MV-4-11 (cell line): Measurements from ENCODE around the gene SLAIN2.
"Not testable (repeated sequence)": the region's sequence is repeated elsewhere in the genome, so short reads cannot be mapped to it uniquely, and the experiment has no call there.

Experiments used
- DNase-seq: peaks from one replicate; lab custom pipeline; 2025; lab: John Stamatoyannopoulos, UW

Gene SLAIN2

DNA sequence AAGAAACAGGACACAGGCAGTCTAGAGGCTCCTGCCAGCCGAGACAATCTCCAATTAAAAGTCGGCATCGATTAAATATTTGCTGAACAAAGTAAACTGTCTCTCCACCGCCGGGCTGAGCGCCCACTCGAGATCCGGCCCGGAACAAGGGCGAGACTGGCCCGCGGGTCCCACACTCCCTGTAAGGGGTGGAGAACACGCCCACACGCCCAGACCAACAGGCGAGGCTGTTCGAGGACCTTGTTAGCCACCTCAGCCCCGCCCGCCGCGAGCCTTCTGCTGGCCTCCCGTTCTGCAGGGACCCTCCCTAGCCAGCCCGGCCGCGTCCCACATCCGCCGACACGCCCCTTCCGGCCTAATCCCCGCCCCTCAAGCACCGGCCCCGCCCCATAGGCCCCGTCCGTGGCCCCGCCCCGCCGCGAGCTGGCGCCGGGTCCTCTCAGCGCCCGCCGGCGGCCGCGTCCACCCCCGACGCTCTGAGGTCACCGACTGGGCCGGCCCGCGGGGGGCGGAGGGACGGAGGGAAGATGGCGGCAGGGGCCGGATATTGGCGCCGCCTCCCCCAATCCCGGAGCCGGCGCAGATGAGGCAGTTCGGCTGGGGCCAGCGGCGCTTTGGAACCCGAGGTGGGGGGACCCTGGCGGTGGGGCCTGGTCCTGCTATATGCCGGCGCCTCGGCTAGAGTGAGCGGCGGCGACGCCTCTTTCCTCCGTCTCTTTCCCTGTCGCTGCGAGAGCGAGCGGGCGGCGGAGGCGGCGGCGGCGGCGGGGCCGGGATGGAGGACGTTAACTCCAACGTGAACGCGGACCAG lies at the start of gene SLAIN2:
Gene SLAIN2 (plus strand): TSS at position 565 of the 811 bp plus-strand sequence. CDS start 211 bp downstream, at position 776.
- peak; percentile 95 for DNase-seq

DNA sequence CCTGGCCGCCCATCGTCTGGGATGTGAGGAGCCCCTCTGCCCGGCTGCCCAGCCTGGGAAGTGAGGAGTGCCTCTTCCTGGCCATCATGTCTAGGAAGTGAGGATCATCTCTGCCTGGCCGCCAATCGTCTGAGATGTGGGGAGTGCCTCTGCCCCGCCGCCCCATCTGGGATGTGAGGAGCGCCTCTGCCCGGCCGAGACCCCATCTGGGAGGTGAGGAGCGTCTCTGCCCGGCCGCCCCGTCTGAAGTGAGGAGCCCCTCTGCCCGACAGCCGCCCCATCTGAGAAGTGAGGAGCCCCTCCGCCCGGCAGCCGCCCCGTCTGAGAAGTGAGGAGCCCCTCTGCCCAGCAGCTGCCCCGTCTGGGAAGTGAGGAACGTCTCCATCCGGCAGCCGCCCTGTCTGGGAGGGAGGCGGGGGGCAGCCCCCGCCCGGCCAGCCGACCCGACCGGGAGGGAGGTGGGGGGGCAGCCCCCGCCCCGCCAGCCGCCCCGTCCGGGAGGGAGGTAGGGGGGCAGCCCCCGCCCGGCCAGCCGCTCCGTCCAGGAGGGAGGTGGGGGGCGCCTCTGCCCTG lies 49.0 kb upstream of the SLAIN2 start:
- not testable (repeated sequence) for DNase-seq

DNA sequence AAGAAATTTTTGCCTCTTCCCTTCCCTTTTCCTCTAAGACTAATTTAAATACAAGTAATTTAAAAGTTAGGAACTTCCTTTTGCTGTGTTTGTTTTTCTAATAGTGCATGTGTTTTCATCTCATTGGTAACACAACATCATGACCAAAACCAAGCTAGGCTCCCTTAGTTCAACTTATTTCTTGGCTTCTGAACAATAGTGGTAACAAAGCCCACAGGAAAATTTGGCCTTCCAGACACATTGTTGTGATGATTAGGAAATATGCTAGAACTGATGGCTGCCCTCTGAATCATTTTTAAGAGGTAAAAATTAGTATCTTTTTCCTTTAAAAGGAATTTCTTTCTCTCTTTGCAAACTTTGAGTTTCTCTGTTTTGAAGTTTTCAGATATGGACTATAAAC lies 46.2 kb upstream of the SLAIN2 start:
- no peak for DNase-seq

DNA sequence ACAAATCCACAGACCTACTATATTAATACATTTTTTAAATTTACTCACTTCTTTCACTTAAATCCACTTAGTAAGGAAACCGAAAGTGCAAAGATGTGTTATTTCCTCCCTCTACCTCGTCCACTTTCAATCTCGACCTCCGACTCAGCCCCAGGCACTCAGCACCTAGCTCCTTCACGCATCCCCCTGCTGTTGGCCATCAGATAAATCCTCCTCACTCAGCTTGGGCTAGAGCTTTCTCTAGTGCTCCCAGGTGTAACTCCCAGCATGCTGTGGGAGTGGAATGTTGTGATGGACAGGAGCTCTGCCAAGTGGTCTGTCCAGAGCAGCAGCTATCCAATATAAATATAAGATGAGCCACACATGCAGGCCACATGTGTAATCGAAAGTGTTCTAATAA lies 45.0 kb upstream of the SLAIN2 start:
- DNase-seq, result no peak

DNA sequence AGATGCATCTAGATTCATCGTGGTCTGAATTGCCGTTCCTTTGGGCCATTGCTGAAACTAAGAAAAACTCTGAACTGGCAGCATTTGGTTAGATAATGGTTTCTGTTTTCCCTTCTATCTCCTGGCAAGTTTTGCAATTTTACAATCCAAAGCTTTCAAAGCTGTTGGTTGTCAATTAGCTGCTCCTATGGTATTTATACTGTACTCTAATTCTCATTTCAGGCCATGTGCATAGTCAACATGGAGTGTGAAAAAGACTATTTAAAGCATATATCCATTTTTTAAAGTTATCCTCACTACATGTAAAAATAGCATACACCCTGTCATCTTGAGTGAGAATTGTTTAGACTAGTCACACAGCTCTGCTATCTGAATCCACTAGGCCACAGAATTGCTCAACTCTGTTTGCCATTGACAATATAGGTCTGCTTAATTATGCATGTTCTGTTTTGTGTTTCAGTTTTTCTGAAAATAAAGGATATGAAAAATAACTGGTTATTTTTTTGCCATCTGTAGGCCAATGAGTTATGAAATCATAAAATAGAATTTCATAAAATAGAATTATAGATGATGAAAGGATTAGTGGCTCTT lies 44.0 kb upstream of the SLAIN2 start:
- peak; percentile 69 for DNase-seq

DNA sequence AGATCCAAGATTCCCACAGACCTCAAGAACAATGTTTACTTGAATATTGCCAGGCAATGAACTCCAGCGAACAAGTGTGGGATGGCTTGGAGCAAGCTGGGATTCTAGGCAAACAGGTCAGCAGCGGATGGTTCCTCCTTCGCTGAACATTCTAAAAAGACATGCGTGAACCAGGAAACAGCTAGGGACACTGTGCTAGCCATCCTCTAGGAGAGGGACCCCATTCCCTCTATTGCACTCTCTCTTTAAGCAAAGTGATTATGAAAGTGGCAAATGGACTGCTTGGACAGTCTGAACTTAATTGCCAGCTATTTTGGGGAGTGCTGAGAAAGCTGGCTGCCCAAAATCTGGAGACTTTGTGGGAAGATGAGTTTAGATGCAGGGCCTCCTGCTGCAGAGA lies 41.8 kb upstream of the SLAIN2 start:
- no peak for DNase-seq

DNA sequence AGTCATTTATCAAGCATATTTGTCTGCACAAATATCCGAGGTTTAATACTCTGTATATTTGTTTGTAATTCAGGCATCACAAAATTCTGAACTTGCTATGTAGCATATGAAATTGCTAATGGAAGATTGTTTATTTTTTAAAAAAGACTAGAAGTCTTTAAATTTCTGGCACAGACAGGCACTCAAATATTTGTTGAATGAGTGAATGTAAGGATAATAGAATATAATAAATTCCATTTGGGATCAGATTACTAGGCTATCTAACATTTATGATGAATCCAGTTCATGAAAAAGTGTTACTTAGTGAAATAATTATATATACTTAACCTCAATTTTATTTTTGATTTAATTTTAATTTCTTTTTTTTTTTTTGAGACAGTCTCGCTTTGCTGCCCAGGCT lies 41.3 kb upstream of the SLAIN2 start:
- no peak for DNase-seq

DNA sequence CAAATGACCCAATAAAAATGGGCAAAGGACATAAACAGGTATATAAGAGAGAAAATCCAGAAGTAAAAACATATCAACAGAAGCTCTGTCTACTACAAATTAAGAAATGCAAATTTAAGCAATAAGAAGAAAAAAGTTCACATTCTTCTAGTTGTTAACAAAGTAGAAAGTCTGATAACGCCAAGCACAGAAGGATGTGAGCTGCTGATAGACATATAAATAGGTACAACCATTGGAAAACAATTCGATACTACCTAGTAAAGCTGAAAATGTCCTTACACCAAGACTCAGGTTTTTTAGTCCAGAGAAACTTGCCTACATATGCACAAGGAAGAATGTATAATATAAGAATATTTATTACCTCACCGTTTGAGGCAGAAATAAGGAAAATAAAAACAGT lies 35.8 kb upstream of the SLAIN2 start:
- DNase-seq, result no peak

DNA sequence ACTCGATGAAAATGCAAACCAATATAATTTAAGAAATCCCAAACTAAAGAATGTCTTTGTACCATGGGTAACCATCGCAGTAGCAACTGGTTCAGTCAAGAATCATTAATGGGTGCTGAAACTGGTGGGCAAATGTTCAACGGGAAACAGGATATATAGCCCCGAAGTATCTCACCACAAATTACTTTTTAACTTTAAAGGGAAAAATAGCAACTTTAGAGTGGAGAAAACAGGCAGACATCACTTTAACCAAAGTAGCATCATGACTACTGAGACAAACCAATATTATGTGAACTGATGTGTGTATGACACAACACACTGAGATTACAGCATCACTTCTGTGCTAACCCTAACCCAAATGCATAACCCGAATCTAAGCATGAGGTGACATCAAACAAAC lies 33.8 kb upstream of the SLAIN2 start:
- DNase-seq, result no peak

DNA sequence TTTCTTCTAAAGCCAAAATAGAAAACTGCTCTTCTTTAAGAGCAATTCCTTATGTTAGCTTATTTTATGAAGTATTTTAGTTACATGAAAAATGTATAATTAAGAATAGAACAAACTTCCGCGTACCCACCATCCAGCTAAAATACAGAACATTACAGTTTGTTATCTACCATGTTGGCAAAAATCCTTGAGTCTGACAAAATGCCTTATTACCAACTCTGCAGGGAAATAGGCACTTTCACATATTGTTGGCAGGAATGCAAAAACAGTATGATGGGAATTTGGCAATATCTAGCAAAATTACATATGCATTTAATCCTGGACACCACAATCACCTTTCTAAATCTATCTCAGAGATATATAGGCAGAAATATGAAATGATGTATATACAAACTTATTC lies 32.4 kb upstream of the SLAIN2 start:
- no peak for DNase-seq

DNA sequence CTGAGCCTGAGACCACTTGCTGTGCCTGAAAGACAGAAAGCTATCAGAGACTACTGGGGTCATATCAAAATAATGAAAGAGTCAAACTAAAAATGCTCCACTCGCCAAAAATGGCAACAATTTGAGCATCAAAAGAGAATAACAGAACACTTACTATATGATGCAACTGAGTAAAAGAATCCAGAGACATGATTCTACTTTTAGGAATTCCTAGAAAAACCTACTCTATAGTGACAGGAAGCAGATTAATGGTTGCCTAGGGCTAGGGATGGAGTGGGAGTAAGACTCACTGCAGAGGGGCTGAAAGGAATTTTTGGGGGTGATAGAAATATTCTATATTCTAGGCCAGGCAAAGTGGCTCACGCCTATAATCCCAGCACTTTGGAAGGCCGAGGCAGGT lies 29.4 kb upstream of the SLAIN2 start:
- no peak for DNase-seq

DNA sequence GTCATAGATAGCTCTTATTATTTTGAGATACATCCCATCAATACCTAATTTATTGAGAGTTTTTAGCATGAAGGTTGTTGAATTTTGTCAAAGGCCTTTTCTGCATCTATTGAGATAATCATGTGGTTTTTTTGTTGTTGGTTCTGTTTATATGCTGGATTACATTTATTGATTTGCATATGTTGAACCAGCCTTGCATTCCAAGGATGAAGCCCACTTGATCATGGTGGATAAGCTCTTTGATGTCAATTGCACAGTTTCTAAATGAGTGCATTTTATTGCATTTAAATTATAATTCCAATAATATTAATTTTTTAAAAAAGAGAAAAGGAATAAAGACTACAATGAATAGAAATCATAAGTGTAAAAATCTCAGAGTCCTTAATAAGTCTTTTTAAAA lies 26.6 kb upstream of the SLAIN2 start:
- DNase-seq, result not testable (repeated sequence)

DNA sequence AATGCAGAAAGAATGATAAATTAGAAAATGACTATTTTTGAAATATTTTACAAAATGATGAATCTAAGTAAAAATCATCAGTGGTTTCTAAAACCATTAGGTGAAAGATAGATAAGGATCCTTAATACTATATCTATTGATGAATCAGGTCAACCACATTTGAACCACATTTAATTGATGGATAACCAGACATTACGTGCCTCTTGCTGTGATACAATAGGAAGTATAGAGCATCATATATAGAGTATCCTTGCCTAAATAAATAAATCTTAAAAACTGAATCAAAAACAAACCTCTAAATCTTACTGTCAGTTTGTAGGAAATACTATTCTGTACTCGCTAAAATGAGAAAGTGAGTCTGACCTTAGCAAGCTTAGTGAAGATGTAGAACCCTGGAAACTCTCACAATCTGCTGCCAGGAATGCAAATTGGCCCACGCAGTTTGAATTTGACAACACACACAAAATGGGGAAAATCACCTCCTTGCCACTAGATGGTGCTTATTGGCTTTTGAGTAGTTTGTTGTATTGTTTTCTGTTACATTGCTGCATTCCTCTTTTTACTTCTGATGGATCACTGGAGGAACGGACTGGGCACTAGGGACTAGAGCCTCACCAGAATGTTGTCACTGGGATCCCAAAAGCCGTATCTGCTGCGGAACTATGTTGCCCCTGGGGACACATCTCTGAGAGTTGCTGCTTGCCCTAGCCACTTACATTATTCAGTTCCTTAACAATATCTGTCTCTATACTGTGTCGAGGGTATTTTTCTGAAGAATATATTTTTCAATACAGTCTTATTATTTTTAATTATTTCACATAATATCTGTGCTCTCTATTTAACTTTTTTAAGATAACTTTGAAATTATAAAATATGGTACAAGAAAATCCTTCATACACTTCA lies 25.4 kb upstream of the SLAIN2 start:
- peak; percentile 54 for DNase-seq

DNA sequence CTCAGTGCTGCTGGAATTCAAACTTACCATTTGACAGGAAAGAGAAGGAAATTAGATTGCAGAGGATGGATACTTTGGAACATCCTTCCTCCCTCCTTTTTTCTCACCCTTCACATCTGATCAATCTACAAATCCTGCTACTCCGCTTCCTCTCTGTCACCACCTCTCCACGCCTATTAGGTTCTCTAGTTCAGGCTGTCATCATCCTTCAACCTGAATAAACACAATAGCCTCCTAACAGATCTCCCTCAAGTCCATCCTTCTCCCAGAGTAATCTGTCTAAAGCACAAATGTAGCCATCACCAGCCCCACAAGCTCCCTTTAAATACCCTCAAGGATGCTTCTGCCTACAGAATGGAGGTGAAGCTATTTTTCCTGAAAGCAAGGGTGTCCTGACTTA lies 20.0 kb upstream of the SLAIN2 start:
- DNase-seq, result no peak

DNA sequence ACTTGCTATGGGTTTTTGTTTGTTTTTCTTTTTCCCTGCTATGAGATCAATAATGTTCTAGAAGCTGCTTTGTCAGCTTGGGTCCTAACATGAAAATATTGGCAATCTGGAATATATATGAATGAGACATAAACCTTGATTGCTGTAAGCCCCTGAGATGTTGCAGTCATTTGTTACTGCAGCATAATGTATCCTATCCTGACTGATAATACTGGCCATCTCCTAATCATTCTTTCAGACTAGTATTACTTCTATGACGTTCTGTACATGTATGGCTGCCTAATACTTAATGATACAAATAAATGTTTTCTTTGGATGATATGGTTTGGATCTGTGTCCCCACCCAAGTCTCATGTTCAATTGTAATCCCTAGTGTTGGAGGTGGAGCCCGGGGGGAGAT lies 19.3 kb upstream of the SLAIN2 start:
- no peak for DNase-seq

DNA sequence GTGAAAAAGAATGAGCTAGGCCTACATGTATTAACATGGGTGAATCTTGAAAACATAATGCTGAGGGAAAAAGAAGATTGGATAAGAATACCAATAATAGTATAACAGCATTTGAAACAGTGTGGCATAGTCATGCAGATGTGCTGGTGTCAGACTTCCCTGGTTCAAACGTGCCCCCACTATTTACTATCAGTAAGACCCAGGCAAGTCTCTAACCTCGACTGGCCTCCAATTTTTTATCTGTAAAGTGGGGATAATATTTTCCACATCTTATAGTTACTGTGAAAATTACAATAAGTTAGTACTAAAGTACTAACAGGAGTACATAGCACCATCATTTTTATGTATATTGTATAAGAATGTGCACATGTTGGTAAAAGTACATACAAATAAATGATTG lies 17.0 kb upstream of the SLAIN2 start:
- no peak for DNase-seq

DNA sequence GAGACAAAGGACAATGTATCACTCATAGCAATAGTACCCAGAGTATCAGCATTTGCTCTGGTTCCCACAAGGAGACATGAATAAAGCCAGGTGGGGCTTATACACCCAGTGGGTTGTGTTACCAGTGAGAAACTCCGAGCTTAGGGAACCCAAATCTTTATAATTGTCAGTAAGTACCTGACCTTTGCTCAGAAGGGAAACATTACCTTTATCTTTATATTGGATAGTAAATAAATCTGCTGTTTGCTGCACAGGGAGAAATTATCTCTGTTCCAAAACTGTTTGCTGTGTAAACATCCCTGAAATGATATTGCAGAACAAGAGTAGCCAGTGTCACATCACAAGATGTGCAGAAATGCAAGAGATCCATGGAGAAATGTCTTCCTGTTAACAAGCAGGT lies 12.1 kb upstream of the SLAIN2 start:
- DNase-seq, result no peak

DNA sequence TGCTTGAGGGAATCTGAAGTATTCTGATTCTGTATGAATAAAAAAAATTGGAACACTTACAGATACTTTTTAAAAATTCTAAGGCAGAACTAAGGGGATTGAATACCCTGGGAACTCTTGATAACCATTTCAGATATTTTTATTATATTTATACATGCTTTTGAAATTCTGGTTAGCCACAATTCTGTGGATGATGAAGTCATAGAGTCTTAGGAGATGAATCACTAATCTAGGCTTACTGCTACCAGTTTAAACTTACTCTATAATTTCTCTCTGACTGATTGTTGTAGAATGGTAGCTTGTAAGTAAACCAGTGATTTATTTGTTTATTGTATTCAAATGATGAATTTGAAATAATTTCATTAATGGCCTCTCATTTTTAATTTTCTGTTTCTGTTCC lies 11.4 kb upstream of the SLAIN2 start:
- DNase-seq, result peak; percentile 52

DNA sequence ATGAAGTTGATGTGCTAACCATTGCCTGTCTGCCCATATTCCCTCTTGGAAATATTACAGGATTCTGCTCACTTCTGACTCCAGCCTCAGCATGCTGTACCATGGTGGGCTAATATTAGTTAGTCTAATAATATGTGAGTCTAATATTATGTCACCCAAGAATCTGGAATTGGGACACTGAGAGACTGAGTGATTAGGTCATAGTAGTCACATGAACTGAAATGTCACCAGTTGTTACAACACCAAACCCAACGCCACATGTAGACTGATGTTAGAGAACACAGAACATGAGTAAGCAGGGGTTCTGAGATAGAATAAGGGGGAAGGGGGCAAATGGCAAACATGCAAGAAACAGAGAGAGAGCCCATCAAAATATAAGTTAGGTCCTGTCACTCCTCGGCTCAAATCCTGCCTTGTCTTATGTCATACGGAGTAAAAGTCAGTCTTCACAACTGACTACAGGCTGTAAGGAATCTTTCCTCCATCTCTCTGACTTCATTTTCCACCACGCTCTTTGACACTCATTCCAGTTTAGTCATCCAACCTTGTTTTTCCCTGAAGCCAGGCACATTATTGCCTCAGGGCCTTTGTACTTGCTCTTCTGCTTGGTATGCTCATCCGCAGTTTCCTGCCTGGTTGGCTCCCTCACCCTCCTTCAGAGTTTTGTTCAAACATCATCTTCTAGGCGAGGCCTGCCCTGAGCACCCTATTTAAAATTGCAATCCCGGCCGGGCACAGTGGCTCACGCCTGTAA lies 9.6 kb upstream of the SLAIN2 start:
- peak; percentile 47 for DNase-seq

DNA sequence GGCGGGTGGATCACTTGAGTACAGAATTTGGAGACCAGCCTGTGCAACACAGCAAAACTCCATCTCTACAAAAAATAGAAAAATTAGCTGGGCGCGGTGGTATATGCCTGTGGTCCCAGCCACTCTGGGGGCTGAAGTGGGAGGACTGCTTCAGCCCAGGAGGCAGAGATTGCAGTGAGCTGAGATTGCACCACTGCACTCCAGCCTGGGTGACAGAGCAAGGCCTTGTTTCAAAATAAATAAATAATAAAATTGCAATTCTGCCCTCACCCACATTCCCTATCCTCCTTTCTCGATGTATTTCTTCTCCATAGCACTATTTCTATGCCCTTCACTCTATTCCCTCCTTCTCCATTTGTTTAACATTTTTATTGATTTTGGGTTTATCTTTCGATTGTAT lies 8.7 kb upstream of the SLAIN2 start:
- DNase-seq, result no peak

DNA sequence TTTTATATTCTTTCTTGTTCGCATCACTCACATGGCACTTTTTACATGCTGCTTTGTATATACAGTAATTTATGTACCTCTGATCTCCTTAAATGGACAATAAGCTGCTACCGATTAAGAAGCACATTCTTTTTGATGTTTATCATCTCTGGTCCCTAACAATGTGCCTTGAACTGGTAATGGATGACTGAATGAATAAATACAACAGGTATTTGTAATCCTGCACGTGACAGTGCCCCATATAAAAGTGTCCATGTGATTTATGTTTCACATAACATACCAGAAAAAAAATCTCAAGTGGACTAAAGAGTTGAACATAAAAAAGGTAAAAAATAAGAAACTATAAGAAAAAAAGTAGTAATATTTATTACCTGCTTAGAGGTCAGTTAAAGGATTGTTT lies 7.7 kb upstream of the SLAIN2 start:
- no peak for DNase-seq

DNA sequence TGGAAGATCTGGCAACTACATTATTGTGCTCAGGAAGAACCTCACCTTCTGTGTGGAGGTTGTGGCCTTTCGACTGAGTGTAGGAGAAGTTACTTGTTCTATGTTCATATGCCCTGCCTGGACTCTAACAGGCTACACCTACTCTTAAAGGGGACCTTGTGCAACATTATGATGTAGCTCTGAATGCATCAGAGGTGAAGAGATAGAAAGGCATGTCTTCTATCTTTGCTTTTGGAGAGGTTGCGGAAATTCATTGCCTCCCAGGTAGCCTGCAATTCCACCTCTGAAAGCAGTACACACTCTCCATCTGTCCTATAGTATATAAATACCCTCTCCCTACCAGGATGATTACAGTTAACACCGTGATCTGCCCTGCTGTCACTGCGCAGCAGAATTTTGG lies 7.1 kb upstream of the SLAIN2 start:
- DNase-seq, result no peak
